PC-3 (cell line): ENCODE results near the gene TMPRSS11F. TPM values are rescaled to one million over a fixed set of nuclear protein-coding genes. Genes with fewer than 3 reads are reported as not detected.
"Not testable (repeated sequence)": the region's sequence is repeated elsewhere in the genome, so short reads cannot be mapped to it uniquely, and the experiment has no call there.

Experiments used
- ATAC-seq: fragments of 200-7000 bp; cut with Tn5 transposase; 2 replicates; pipeline ENCODE4 v1.9.1; 2020; ENCODE audit warnings: mild to moderate bottlenecking, moderate library complexity
- BruUV-seq: library from RNA; stranded (reverse); fragments of 400-500 nt; replicated peaks from 2 replicates; lab custom pipeline; 2021; lab: Mats Ljungman, UMichigan
- CTCF ChIA-PET: fragments of 300-600 bp; sonication (Branson Sonifier 250); formaldehyde crosslinking; loops from one replicate; lab custom pipeline; 2022; ENCODE audit warnings: antibody characterized with exemption; lab: Charles Lee
- POLR2A ChIA-PET: fragments of 300-600 bp; sonication (Branson Sonifier 250); formaldehyde crosslinking; loops from one replicate; lab custom pipeline; 2022; ENCODE audit warnings: antibody characterized with exemption; ENCODE audit not compliant: unreplicated experiment; lab: Charles Lee
- DNase-seq: peaks from one replicate; pipeline ENCODE4 v3.0.0-alpha.2; 2015
- H2AFZ ChIP-seq: fragments of 300-600 bp; sonication (generic); 2 replicates; pipeline ENCODE4 v1.6.0; 2016; ENCODE audit warnings: antibody characterized with exemption, low read length
- H3F3A ChIP-seq: fragments of 300-600 bp; sonication (generic); one replicate; pipeline ENCODE4 v1.6.0; 2017; ENCODE audit warnings: antibody characterized with exemption, low read length, control low read depth, mild to moderate bottlenecking; ENCODE audit not compliant: unreplicated experiment
- H3K27ac ChIP-seq: fragments of 300-600 bp; sonication (generic); 2 replicates; pipeline ENCODE4 v1.5.1; 2016; ENCODE audit warnings: mild to moderate bottlenecking, low read length
- H3K27me3 ChIP-seq: fragments of 300-600 bp; sonication (generic); 2 replicates; pipeline ENCODE4 v1.6.1; 2016; ENCODE audit warnings: low read length, mixed read lengths
- H3K36me3 ChIP-seq: fragments of 300-600 bp; sonication (generic); 2 replicates; pipeline ENCODE4 v1.6.1; 2016; ENCODE audit warnings: low read depth, mixed run types, low read length, mixed read lengths
- H3K4me1 ChIP-seq: fragments of 300-600 bp; sonication (generic); 2 replicates; pipeline ENCODE4 v1.5.1; 2016; ENCODE audit warnings: low read length; ENCODE audit not compliant: insufficient read depth
- H3K4me2 ChIP-seq: fragments of 300-600 bp; sonication (generic); 2 replicates; pipeline ENCODE4 v1.6.0; 2016; ENCODE audit warnings: low read length
- H3K4me3 ChIP-seq: fragments of 300-600 bp; sonication (generic); 2 replicates; pipeline ENCODE4 v1.5.1; 2016; ENCODE audit warnings: mild to moderate bottlenecking, low read length, mixed read lengths
- H3K79me2 ChIP-seq: fragments of 300-600 bp; sonication (generic); 2 replicates; pipeline ENCODE4 v1.6.1; 2017; ENCODE audit warnings: low read length, mixed read lengths
- H3K9ac ChIP-seq: fragments of 300-600 bp; sonication (generic); 2 replicates; pipeline ENCODE4 v1.6.0; 2016; ENCODE audit warnings: mild to moderate bottlenecking, low read length
- H3K9me2 ChIP-seq: fragments of 300-600 bp; sonication (generic); replicated peaks from 2 replicates; pipeline ENCODE4 v1.6.1; 2016; ENCODE audit warnings: mixed run types, low read length, mixed read lengths
- H3K9me3 ChIP-seq: fragments of 300-600 bp; sonication (generic); 2 replicates; pipeline ENCODE4 v1.6.1; 2016; ENCODE audit warnings: low read length, mixed read lengths
- H4K20me1 ChIP-seq: fragments of 300-600 bp; sonication (generic); 2 replicates; pipeline ENCODE4 v1.6.1; 2016; ENCODE audit warnings: low read length, mixed read lengths
- CTCF ChIP-seq: fragments of 300-600 bp; sonication (generic); conservative IDR thresholded peaks from 2 replicates; pipeline ENCODE4 v1.5.1; 2017; ENCODE audit warnings: antibody characterized with exemption, low read depth, mild to moderate bottlenecking, low read length
- EZH2 ChIP-seq: fragments of 300-600 bp; sonication (generic); IDR thresholded peaks from one replicate; pipeline ENCODE4 v1.6.1; 2017; ENCODE audit warnings: antibody characterized with exemption, mild to moderate bottlenecking, low read length; ENCODE audit not compliant: unreplicated experiment
- EZH2phosphoT487 ChIP-seq: fragments of 300-600 bp; sonication (generic); IDR thresholded peaks from 2 replicates; pipeline ENCODE4 v1.6.1; 2018; ENCODE audit warnings: mild to moderate bottlenecking, antibody characterized with exemption, low read length, borderline replicate concordance
- intact Hi-C: fragments of 100-400 bp; cut with micrococcal nuclease; formaldehyde crosslinking; loops from 2 replicates; pipeline ENCODE4 v1.9.0; 2023
- total RNA-seq: library from RNA; depleted of rRNA; stranded (reverse); fragments of >200 nt; gene quantifications from 2 replicates; pipeline ENCODE4 v1.2.3, GENCODE V29; 2014

The TMPRSS11F gene
- total RNA-seq, 1 experiment from 2014 or later, result not detected

GRCh38 chr4:68175562-68176155 lies 46.0 kb upstream of the TMPRSS11F start:
- DNase-seq (peak; percentile 86), ATAC-seq (peak; percentile 83)
- Histone ChIP-seq H2AFZ (no peak overlapping the region), H3K27me3 (peaks cover 4% of the 10 kb centered on the region; the same call in 1 of the 2 replicates), H3K9me3 (no peaks in the 10 kb centered on the region), H3F3A (peaks cover 1% of the 10 kb centered on the region), H3K79me2 (no peaks in the 10 kb centered on the region), H3K9me2 (no peaks in the 10 kb centered on the region), H3K36me3 (no peaks in the 10 kb centered on the region), H4K20me1 (no peaks in the 10 kb centered on the region), H3K27ac (no peak overlapping the region), H3K9ac (no peak overlapping the region), H3K4me1 (peaks cover 2% of the 10 kb centered on the region), H3K4me3 (no peak overlapping the region), H3K4me2 (no peak overlapping the region)
- BruUV-seq, result no TSS peak
- POLR2A ChIA-PET, result no interaction called here
- CTCF ChIA-PET, result interaction anchor here (0.6 kb wide), 1 partner anchor 294 kb away, joined by 3 read pairs; no protein-coding TSS in a partner anchor
- TF ChIP-seq CTCF (peak; percentile 97), EZH2 (no peak)
- intact Hi-C loops, result loop anchor here (1.0 to 10.0 kb wide), 6 partner anchors 95 to 631 kb away; partner anchors contain the start of gene CENPC

- H4K20me1 ChIP-seq, H3K4me3 ChIP-seq, DNase-seq, H2AFZ ChIP-seq, ATAC-seq, H3K36me3 ChIP-seq, H3F3A ChIP-seq, H3K27ac ChIP-seq, POLR2A ChIA-PET, H3K9me2 ChIP-seq, H3K4me2 ChIP-seq, BruUV-seq, H3K9me3 ChIP-seq, H3K4me1 ChIP-seq, H3K79me2 ChIP-seq, H3K9ac ChIP-seq: not testable (repeated sequence)
- intact Hi-C loops, result loop anchor here (10.0 kb wide), 1 partner anchor 630 kb away; the partner anchor contains the start of gene CENPC
- CTCF ChIA-PET, result interaction anchor here (0.7 to 1.1 kb wide), 2 partner anchors 180 to 354 kb away, joined by 3 to 4 read pairs; no protein-coding TSS in a partner anchor
- peaks cover 16% of the 10 kb centered on the region for H3K27me3 ChIP-seq
Observed at GRCh38 chr4:68174389-68174788, 44.7 kb upstream of the TMPRSS11F start.

GRCh38 chr4:68172147-68172546 lies 42.5 kb upstream of the TMPRSS11F start:
- H4K20me1 ChIP-seq, H3K4me1 ChIP-seq, H3K4me3 ChIP-seq, BruUV-seq, H3K79me2 ChIP-seq, POLR2A ChIA-PET, H2AFZ ChIP-seq, H3K9me2 ChIP-seq, ATAC-seq, H3K36me3 ChIP-seq, H3K27ac ChIP-seq, H3K4me2 ChIP-seq, DNase-seq, H3F3A ChIP-seq, H3K9me3 ChIP-seq, H3K9ac ChIP-seq, CTCF ChIA-PET: not testable (repeated sequence)
- peaks cover 38% of the 10 kb centered on the region for H3K27me3 ChIP-seq
- intact Hi-C loops, result loop anchor here (10.0 kb wide), 1 partner anchor 627 kb away; the partner anchor contains the start of gene CENPC

GRCh38 chr4:68167706-68168105 lies 38.0 kb upstream of the TMPRSS11F start:
- Histone ChIP-seq H3K27ac (no peak overlapping the region), H3K4me3 (no peak overlapping the region), H3K4me2 (no peak overlapping the region), H3K79me2 (no peaks in the 10 kb centered on the region), H4K20me1 (no peaks in the 10 kb centered on the region), H3K9me2 (no peaks in the 10 kb centered on the region), H3K9ac (no peak overlapping the region), H3K9me3 (no peaks in the 10 kb centered on the region), H3K27me3 (peaks cover 50% of the 10 kb centered on the region), H3K36me3 (no peaks in the 10 kb centered on the region), H2AFZ (no peak overlapping the region), H3K4me1 (no peaks in the 10 kb centered on the region), H3F3A (no peaks in the 10 kb centered on the region)
- no peak for TF ChIP-seq CTCF
- TF ChIP-seq EZH2, result no peak
- TF ChIP-seq EZH2phosphoT487, result no peak
- intact Hi-C loops, result no loop called here
- DNase-seq (no peak), ATAC-seq (no peak)
- BruUV-seq, result no TSS peak
- ChIA-PET POLR2A (no interaction called here), CTCF (no interaction called here)
